HCT116 (cell line): ENCODE data around the gene FAM229B. TPM values are rescaled to one million over a fixed set of nuclear protein-coding genes. Genes with fewer than 3 reads are reported as not detected.

ENCODE experiments used
- ATAC-seq: fragments of 200-7000 bp; cut with Tn5 transposase; 2 replicates; pipeline ENCODE4 v1.9.1; 2020; ENCODE audit warnings: mild to moderate bottlenecking, moderate library complexity
- BruUV-seq: library from RNA; stranded (reverse); fragments of 400-500 nt; replicated peaks from 2 replicates; lab custom pipeline; 2021; lab: Mats Ljungman, UMichigan
- CTCF ChIA-PET: fragments of 300-600 bp; sonication (Branson Sonifier 250); formaldehyde crosslinking; loops from one replicate; lab custom pipeline; 2021; ENCODE audit warnings: antibody characterized with exemption; lab: Charles Lee
- POLR2A ChIA-PET: fragments of 300-600, 350-600 bp; sonication (Branson Sonifier 250); formaldehyde crosslinking; loops from one replicate; lab custom pipeline; 2021; ENCODE audit warnings: antibody characterized with exemption; lab: Charles Lee
- RAD21 ChIA-PET, 2 experiments: fragments of 300-600 bp; sonication (Branson Sonifier 250); formaldehyde crosslinking; loops; one replicate each; lab custom pipeline; 2023; ENCODE audit warnings: low total read pairs in 2 of 2; ENCODE audit not compliant: uncharacterized antibody in 2 of 2, unreplicated experiment in 2 of 2, low non-redundant PET in 1 of 2; lab: Charles Lee
- DNase-seq: peaks from one replicate; pipeline ENCODE4 v3.0.0-alpha.2; 2010; ENCODE audit warnings: low read depth, low spot score
- H2AFZ ChIP-seq: fragments of 200-600 bp; shearing (Covaris generic), sonication (generic); 2 replicates; pipeline ENCODE4 v1.6.1; 2017; ENCODE audit warnings: low read depth, mixed run types, mixed read lengths, antibody characterized with exemption, low read length; ENCODE audit not compliant: poor library complexity, severe bottlenecking
- H3K27ac ChIP-seq: 2 replicates; pipeline ENCODE4 v1.5.1; 2012; ENCODE audit warnings: low read depth, low read length
- H3K27me3 ChIP-seq: fragments of 200-600 bp; sonication (generic); 2 replicates; pipeline ENCODE4 v1.6.1; 2016; ENCODE audit warnings: mixed run types, low read length, mixed read lengths; ENCODE audit not compliant: insufficient read depth
- H3K36me3 ChIP-seq, 2 experiments: fragments of 200-500 bp in 1 of 2; fragments of 200-600 bp in 1 of 2; sonication (Bioruptor generic) in 1 of 2; sonication (generic) in 1 of 2; 2 replicates each; pipeline versions ENCODE4 v1.5.1 to v1.6.1; 2014 to 2016; ENCODE audit warnings: low read length in 2 of 2, inconsistent platforms in 1 of 2, mixed read lengths in 1 of 2, mixed run types in 1 of 2; ENCODE audit not compliant: insufficient read depth in 2 of 2, control insufficient read depth in 1 of 2
- H3K4me1 ChIP-seq, 2 experiments: fragments of 200-600 bp in 1 of 2; sonication (generic) in 1 of 2; 2 replicates each; pipeline versions ENCODE4 v1.5.1 to v1.6.1; 2012 to 2017; ENCODE audit warnings: low read length in 2 of 2, inconsistent platforms in 1 of 2, mild to moderate bottlenecking in 1 of 2, mixed read lengths in 1 of 2, mixed run types in 1 of 2, moderate library complexity in 1 of 2; ENCODE audit not compliant: insufficient read depth in 2 of 2, control insufficient read depth in 1 of 2
- H3K4me2 ChIP-seq: fragments of 200-600 bp; sonication (generic); 2 replicates; pipeline ENCODE4 v1.6.1; 2017; ENCODE audit warnings: mixed run types, low read length, mixed read lengths
- H3K4me3 ChIP-seq, 2 experiments: fragments of 200-600 bp in 1 of 2; sonication (generic) in 1 of 2; replicated peaks in 1 of 2; 2 replicates each; pipeline ENCODE4 v1.5.1; 2011 to 2016; ENCODE audit warnings: low read length in 2 of 2, control low read depth in 1 of 2, low read depth in 1 of 2, mild to moderate bottlenecking in 1 of 2, mixed read lengths in 1 of 2, mixed run types in 1 of 2
- H3K79me2 ChIP-seq: fragments of 200-600 bp; sonication (generic); 2 replicates; pipeline ENCODE4 v1.6.1; 2017; ENCODE audit warnings: mild to moderate bottlenecking, mixed run types, low read length, moderate library complexity, mixed read lengths; ENCODE audit not compliant: insufficient read depth
- H3K9ac ChIP-seq: fragments of 200-600 bp; sonication (generic); 2 replicates; pipeline ENCODE4 v1.6.1; 2016; ENCODE audit warnings: low read length, mixed read lengths
- H3K9me2 ChIP-seq: fragments of 200-600 bp; sonication (generic), shearing (Covaris generic); 2 replicates; pipeline ENCODE4 v1.6.1; 2017; ENCODE audit warnings: mixed run types, mild to moderate bottlenecking, moderate library complexity; ENCODE audit not compliant: insufficient read depth
- H3K9me3 ChIP-seq, 2 experiments: fragments of 200-500 bp in 1 of 2; fragments of 200-600 bp in 1 of 2; sonication (Bioruptor generic) in 1 of 2; sonication (generic) in 1 of 2; 2 replicates each; pipeline ENCODE4 v1.6.1; 2014 to 2017; ENCODE audit warnings: low read length in 2 of 2, mixed read lengths in 2 of 2, inconsistent platforms in 1 of 2, low read depth in 1 of 2, mild to moderate bottlenecking in 1 of 2, mixed run types in 1 of 2, moderate library complexity in 1 of 2; ENCODE audit not compliant: control insufficient read depth in 1 of 2, insufficient read depth in 1 of 2
- H4K20me1 ChIP-seq: fragments of 200-600 bp; sonication (generic), shearing (Covaris generic); 2 replicates; pipeline ENCODE4 v1.6.1; 2017; ENCODE audit warnings: mixed run types, mild to moderate bottlenecking, moderate library complexity; ENCODE audit not compliant: insufficient read depth
- CBX3 ChIP-seq: IDR thresholded peaks from 2 replicates; pipeline ENCODE4 v1.6.1; 2012; ENCODE audit warnings: low read depth
- ELF1 ChIP-seq: IDR thresholded peaks from 2 replicates; pipeline ENCODE4 v1.6.1; 2012; ENCODE audit warnings: low read depth, borderline replicate concordance
- EZH2 ChIP-seq: fragments of 200-600 bp; sonication (generic); IDR thresholded peaks from 2 replicates; pipeline ENCODE4 v1.6.1; 2017; ENCODE audit warnings: antibody characterized with exemption, mixed run types
- POLR2A ChIP-seq: IDR thresholded peaks from 2 replicates; pipeline ENCODE4 v1.7.0; 2011; ENCODE audit warnings: borderline replicate concordance; ENCODE audit not compliant: insufficient read depth, insufficient read length; ENCODE audit errors: extremely low read depth
- REST ChIP-seq: IDR thresholded peaks from 2 replicates; pipeline ENCODE4 v1.6.1; 2012; ENCODE audit warnings: low read depth
- SRF ChIP-seq: IDR thresholded peaks from 2 replicates; pipeline ENCODE4 v1.6.1; 2012; ENCODE audit warnings: low read depth
- YY1 ChIP-seq: IDR thresholded peaks from 2 replicates; pipeline ENCODE4 v1.6.1; 2011; ENCODE audit warnings: low read length, low read depth, moderate library complexity, mild to moderate bottlenecking; ENCODE audit not compliant: insufficient replicate concordance; ENCODE audit errors: extremely low read depth
- intact Hi-C: fragments of 100-400 bp; cut with micrococcal nuclease; formaldehyde crosslinking; loops from 2 replicates; pipeline ENCODE4 v1.10.0; 2022
- total RNA-seq: library from RNA; stranded (reverse); gene quantifications from one replicate; pipeline ENCODE4 v1.2.1, GENCODE V29; 2021; ENCODE audit not compliant: unreplicated experiment

The FAM229B gene
- total RNA-seq, 1 experiment from 2014 or later = 11.4 TPM

GRCh38 chr6:112054555-112055190 lies 32.7 kb upstream of the FAM229B start:
- H2AFZ ChIP-seq = no peak overlapping the region
- no peaks in the 10 kb centered on the region for H4K20me1 ChIP-seq
- DNase-seq (no peak), ATAC-seq (no peak)
- ChIA-PET POLR2A (no interaction called here), CTCF (no interaction called here), RAD21 (no interaction called here)
- H3K27ac ChIP-seq = no peak overlapping the region
- TF ChIP-seq CBX3 (no peak), REST (no peak), ELF1 (no peak), POLR2A (no peak), SRF (no peak), EZH2 (no peak), YY1 (no peak)
- H3K36me3 ChIP-seq = no peaks in the 10 kb centered on the region
- no peaks in the 10 kb centered on the region for H3K4me1 ChIP-seq
- H3K4me2 ChIP-seq = no peak overlapping the region
- intact Hi-C loops = no loop called here
- no peak overlapping the region for H3K4me3 ChIP-seq
- no peaks in the 10 kb centered on the region for H3K9me2 ChIP-seq
- no peaks in the 10 kb centered on the region for H3K79me2 ChIP-seq
- no TSS peak for BruUV-seq
- no peaks in the 10 kb centered on the region for H3K27me3 ChIP-seq
- no peak overlapping the region for H3K9ac ChIP-seq
- H3K9me3 ChIP-seq = no peaks in the 10 kb centered on the region
